ENCODE measurements around the gene PRKAG2. TPM values are rescaled to one million over a fixed set of nuclear protein-coding genes. Genes with fewer than 3 reads are reported as not detected.

PRKAG2 gene
- total RNA-seq, 1 donor from 2014 or later = 17.9 TPM

DNA sequence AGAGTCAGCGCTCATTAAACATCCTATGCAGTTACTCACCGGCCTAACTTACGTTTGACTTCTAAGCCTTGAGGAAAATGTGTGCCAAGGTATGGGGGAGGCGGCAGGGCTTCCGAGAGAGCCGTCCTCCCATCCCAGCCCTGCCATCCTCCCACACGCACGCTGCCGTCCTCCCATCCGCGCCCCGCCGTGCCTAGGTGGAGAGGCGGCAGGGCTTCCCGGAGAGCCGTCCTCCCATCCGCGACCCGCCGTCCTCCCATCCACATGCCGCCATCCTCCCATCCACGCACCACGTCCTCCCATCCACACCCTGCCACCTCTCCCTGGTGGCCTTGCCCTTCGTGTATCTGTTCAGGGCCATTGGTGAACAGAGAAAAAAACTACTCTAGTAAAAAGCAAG, 162.7 kb downstream of the PRKAG2 start:
- DNase-seq (ENCODE audit: extremely low spot score, unreplicated experiment) = no peak
- Mint-ChIP-seq H3K27me3 (no peaks in the 10 kb centered on the region), H3K27ac (peak overlapping the region; percentile 39), H3K9me3 (no peaks in the 10 kb centered on the region), H3K36me3 (no peaks in the 10 kb centered on the region), H3K4me1 (ENCODE audit: unreplicated experiment) (peaks cover 13% of the 10 kb centered on the region), H3K4me3 (no peak overlapping the region)
- TF ChIP-seq, protein P1, sequence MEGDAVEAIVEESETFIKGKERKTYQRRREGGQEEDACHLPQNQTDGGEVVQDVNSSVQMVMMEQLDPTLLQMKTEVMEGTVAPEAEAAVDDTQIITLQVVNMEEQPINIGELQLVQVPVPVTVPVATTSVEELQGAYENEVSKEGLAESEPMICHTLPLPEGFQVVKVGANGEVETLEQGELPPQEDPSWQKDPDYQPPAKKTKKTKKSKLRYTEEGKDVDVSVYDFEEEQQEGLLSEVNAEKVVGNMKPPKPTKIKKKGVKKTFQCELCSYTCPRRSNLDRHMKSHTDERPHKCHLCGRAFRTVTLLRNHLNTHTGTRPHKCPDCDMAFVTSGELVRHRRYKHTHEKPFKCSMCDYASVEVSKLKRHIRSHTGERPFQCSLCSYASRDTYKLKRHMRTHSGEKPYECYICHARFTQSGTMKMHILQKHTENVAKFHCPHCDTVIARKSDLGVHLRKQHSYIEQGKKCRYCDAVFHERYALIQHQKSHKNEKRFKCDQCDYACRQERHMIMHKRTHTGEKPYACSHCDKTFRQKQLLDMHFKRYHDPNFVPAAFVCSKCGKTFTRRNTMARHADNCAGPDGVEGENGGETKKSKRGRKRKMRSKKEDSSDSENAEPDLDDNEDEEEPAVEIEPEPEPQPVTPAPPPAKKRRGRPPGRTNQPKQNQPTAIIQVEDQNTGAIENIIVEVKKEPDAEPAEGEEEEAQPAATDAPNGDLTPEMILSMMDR (conservative IDR thresholded peaks at IDR 0.05) = no peak

DNA sequence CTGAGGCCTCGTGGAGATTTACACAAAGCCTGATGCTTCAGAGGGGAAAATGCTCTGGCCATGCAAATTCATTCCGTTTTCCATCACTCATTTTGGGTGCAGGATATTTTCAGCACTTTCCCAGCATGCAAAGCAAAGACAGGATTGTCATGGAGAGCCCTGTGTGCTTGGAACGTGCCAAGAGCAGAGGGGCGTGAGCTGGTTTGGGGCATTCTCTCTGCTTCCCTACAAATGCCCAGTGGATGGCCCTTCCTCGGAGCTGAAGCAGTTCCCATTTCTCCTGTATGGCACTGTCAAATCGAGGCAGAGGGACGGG, 164.1 kb downstream of the PRKAG2 start:
- TF ChIP-seq, protein P1 (conservative IDR thresholded peaks at IDR 0.05) = no peak
- no peak overlapping the region for H3K4me3 Mint-ChIP-seq
- H3K27me3 Mint-ChIP-seq = no peaks in the 10 kb centered on the region
- H3K9me3 Mint-ChIP-seq = no peaks in the 10 kb centered on the region
- H3K4me1 Mint-ChIP-seq (ENCODE audit: unreplicated experiment) = peaks cover 13% of the 10 kb centered on the region
- no peak overlapping the region for H3K27ac Mint-ChIP-seq
- no peak for DNase-seq (ENCODE audit: extremely low spot score, unreplicated experiment)
- H3K36me3 Mint-ChIP-seq = no peaks in the 10 kb centered on the region

DNA sequence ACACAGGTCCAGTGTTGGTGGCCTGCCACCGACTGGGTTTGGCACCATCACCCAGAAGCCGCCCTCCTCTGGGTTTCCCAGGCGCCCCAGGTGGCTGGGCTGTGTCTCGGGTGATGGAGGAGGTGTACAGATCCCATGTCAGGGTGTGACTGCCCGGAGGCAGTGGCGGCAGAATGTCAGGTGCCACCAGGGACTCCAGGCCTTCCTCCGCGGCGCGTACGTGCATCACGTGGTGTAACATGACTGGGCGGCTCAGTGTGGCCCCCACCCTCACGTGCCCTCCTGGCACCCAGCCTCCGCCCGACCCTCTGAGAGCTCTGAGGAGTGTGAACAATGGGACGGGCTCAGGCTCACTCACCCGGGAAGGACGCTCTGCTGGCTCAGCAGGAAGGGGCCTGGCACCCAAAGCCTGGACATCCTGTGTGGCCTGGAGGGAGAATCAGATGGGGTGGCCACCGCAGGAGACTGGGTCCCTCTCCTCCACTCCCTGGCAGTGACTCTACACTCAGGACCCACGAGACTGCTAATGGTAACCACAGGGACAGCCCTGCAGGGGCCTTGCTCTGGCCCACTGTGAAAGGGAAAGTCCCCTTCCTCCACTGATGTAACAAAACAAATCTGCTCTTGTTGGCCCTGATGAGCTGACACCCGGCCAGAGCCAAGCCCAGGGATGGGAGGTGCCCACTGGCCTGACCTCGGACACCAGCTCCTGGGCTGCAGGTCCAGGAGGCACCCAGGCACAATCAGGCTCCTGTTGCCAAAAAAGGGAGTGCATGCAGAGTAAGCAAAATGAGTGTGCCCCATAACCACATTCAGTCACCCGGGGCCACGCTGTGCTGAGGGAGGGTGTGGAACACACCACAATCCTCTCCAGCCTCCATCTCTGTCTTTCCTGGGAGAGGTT, 164.8 kb downstream of the PRKAG2 start:
- H3K4me3 Mint-ChIP-seq = no peak overlapping the region
- DNase-seq (ENCODE audit: extremely low spot score, unreplicated experiment) = no peak
- no peak overlapping the region for H3K27ac Mint-ChIP-seq
- H3K4me1 Mint-ChIP-seq (ENCODE audit: unreplicated experiment) = peaks cover 13% of the 10 kb centered on the region
- no peaks in the 10 kb centered on the region for H3K27me3 Mint-ChIP-seq
- no peaks in the 10 kb centered on the region for H3K36me3 Mint-ChIP-seq
- TF ChIP-seq, protein P1 (conservative IDR thresholded peaks at IDR 0.05) = no peak
- H3K9me3 Mint-ChIP-seq = no peaks in the 10 kb centered on the region

DNA sequence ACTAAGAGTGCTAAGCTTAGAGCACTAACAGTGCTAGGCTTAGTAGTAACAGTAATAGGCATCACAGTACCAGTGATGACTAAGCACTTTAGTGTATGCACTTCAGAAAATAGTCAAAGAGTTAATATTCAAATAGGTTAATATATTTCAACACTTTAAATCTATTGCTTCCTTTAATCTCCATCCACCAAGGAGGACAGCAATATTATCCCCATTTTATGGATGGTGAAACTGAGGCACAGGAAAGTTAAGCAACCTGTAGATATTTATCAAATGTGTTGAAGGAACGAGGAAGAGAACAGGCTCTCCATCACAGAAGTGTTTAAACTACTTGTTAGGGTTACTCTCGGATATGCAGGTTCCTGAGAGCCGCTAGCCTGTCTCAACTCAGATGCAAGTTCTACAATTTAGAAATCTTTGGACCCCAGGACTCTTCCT, 165.5 kb downstream of the PRKAG2 start:
- no peaks in the 10 kb centered on the region for H3K27me3 Mint-ChIP-seq
- TF ChIP-seq, protein P1 (conservative IDR thresholded peaks at IDR 0.05) = no peak
- no peak overlapping the region for H3K27ac Mint-ChIP-seq
- H3K36me3 Mint-ChIP-seq = no peaks in the 10 kb centered on the region
- peaks cover 11% of the 10 kb centered on the region for H3K4me1 Mint-ChIP-seq (ENCODE audit: unreplicated experiment)
- DNase-seq (ENCODE audit: extremely low spot score, unreplicated experiment) = no peak
- H3K9me3 Mint-ChIP-seq = no peaks in the 10 kb centered on the region
- H3K4me3 Mint-ChIP-seq = no peak overlapping the region

DNA sequence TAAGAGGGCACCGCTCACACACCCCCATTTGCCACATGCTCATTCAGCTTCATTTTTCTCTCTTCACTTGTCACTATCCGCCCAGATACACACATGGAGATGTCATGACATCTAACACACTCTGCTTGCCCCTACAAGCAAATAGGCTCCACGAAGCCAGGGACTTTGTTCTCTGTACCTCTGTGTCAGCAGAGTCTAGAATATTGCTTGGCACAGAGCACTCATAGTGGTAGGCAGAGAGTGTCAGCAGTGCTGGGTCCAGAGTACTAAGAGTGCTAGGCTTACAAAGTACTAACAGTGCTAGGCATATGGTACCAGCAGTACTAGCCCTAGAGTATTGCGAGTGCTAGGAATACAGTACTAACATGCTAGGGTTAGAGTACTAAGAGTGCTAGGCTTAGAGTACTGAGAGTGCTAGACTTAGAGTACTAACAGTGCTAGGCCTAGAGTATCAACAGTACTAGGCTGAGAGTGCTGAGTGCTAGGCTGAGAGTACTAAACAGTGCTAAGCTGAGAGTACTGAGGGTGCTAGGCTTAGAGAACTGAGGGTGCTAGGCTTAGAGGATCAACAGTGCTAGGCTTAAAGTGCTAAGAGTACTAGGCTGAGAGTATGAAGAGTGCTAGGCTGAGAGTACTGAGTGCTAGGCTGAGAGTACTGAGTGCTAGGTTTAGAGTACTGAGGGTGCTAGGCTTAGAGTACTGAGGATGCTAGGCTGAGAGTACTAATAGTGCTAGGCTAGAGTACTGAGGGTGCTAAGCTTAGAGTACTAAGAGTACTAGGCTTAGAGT, 166.1 kb downstream of the PRKAG2 start:
- Mint-ChIP-seq H3K9me3 (no peaks in the 10 kb centered on the region), H3K4me1 (ENCODE audit: unreplicated experiment) (peaks cover 5% of the 10 kb centered on the region), H3K27me3 (peaks cover under 1% of the 10 kb centered on the region), H3K4me3 (no peak overlapping the region), H3K27ac (peak overlapping the region; percentile 49), H3K36me3 (no peaks in the 10 kb centered on the region)
- TF ChIP-seq, protein P1 (conservative IDR thresholded peaks at IDR 0.05) = no peak
- DNase-seq (ENCODE audit: extremely low spot score, unreplicated experiment) = no peak

All from type B pancreatic cell (in vitro differentiated cells).